ENCODE data around the gene RPL31. TPM values are rescaled to one million over a fixed set of nuclear protein-coding genes. Genes with fewer than 3 reads are reported as not detected.

RPL31 gene
- total and polyA plus RNA-seq, 9 of the 15 experiments (the other 6 are each of a cell fraction or from before 2014, with no cell fraction given): 1,176 to 6,037 (median 2,997) TPM

- TF ChIP-seq PKNOX1 (IDR thresholded peaks at IDR 0.05) (peak; percentile 96), TGIF2 (CRISPR knock-in tag; IDR thresholded peaks at IDR 0.05) (no peak), ZNF589 (CRISPR knock-in tag; IDR thresholded peaks at IDR 0.05; ENCODE audit: low read depth) (peak; percentile 68), BRCA1 (IDR thresholded peaks at IDR 0.05) (no peak), BRCA1 (CRISPR knock-in tag; IDR thresholded peaks at IDR 0.05) (no peak), EGR1 (conservative IDR thresholded peaks at IDR 0.05) (no peak), TEAD4 (IDR thresholded peaks at IDR 0.05; ENCODE audit: low read length) (0 out of 2 replicates have a peak, but pooled peaks have one; percentile 6), TEAD4 (CRISPR knock-in tag; IDR thresholded peaks at IDR 0.05; ENCODE audit: borderline replicate concordance) (no peak), THAP12 (CRISPR knock-in tag; IDR thresholded peaks at IDR 0.05) (no peak), POLR3G (IDR thresholded peaks at IDR 0.05; ENCODE audit: extremely low read depth, insufficient read length, insufficient replicate concordance) (no peak), ZFP36 (IDR thresholded peaks at IDR 0.05; ENCODE audit: low read depth, low read length, partially characterized antibody) (no peak), ZNF41 (CRISPR knock-in tag; conservative IDR thresholded peaks at IDR 0.05) (0 out of 2 replicates have a peak, but pooled peaks have one; percentile 6), RAD51 (IDR thresholded peaks at IDR 0.05; ENCODE audit: borderline replicate concordance, low read depth) (no peak), NR2F6 (CRISPR knock-in tag; IDR thresholded peaks at IDR 0.05) (no peak), ZBTB12 (CRISPR knock-in tag; IDR thresholded peaks at IDR 0.05) (no peak), HEY1 (CRISPR knock-in tag; IDR thresholded peaks at IDR 0.05; ENCODE audit: borderline replicate concordance) (no peak), E2F6 (IDR thresholded peaks at IDR 0.05; ENCODE audit: borderline replicate concordance in 1 of 2, extremely low read depth in 1 of 2, insufficient read depth in 1 of 2, insufficient read length in 1 of 2, low read depth in 1 of 2, low read length in 1 of 2, poor library complexity in 1 of 2, severe bottlenecking in 1 of 2) (no peak), MXI1 (IDR thresholded peaks at IDR 0.05; ENCODE audit: low read depth, low read length) (no peak), TBL1XR1 (IDR thresholded peaks at IDR 0.05; ENCODE audit: low read length in 2 of 2) (no peak)
- TF ChIP-seq, protein P1, sequence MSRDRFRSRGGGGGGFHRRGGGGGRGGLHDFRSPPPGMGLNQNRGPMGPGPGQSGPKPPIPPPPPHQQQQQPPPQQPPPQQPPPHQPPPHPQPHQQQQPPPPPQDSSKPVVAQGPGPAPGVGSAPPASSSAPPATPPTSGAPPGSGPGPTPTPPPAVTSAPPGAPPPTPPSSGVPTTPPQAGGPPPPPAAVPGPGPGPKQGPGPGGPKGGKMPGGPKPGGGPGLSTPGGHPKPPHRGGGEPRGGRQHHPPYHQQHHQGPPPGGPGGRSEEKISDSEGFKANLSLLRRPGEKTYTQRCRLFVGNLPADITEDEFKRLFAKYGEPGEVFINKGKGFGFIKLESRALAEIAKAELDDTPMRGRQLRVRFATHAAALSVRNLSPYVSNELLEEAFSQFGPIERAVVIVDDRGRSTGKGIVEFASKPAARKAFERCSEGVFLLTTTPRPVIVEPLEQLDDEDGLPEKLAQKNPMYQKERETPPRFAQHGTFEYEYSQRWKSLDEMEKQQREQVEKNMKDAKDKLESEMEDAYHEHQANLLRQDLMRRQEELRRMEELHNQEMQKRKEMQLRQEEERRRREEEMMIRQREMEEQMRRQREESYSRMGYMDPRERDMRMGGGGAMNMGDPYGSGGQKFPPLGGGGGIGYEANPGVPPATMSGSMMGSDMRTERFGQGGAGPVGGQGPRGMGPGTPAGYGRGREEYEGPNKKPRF (IDR thresholded peaks at IDR 0.05; ENCODE audit: low read depth, low read length): no peak
These were observed 36.6 kb downstream of the RPL31 start (continued) for GRCh38 chr2:101038455-101039255.
